ENCODE measurements around the gene WDR5. TPM values are rescaled to one million over a fixed set of nuclear protein-coding genes. Genes with fewer than 3 reads are reported as not detected.

Gene WDR5
- total and polyA plus RNA-seq, 2 experiments from 2014 or later, result 37.0 to 56.6 TPM

GRCh38 chr9:134150557-134151214 lies 14.8 kb downstream of the WDR5 start:
- no peak for DNase-seq (ENCODE audit: low spot score)
- Histone ChIP-seq H3K27ac (ENCODE audit: low read depth) (no peak overlapping the region), H3K4me1 (ENCODE audit: insufficient read depth) (no peaks in the 10 kb centered on the region), H3K36me3 (ENCODE audit: insufficient read depth) (peaks cover 25% of the 10 kb centered on the region), H3K27me3 (ENCODE audit: insufficient read depth) (no peaks in the 10 kb centered on the region), H3K4me2 (no peak overlapping the region), H2AFZ (no peak overlapping the region), H3K4me3 (no peak overlapping the region), H4K20me1 (replicated peaks; ENCODE audit: insufficient read depth) (peaks cover 12% of the 10 kb centered on the region), H3K79me2 (replicated peaks; ENCODE audit: insufficient read depth) (peaks cover 3% of the 10 kb centered on the region; the same call in 1 of the 2 replicates), H3F3A (replicated peaks; ENCODE audit: low read depth) (no peaks in the 10 kb centered on the region), H3K9me2 (ENCODE audit: insufficient read depth) (no peaks in the 10 kb centered on the region)
- Mint-ChIP-seq H3K27me3 (ENCODE audit: insufficient read depth, low read depth, poor library complexity) (peaks cover 8% of the 10 kb centered on the region), H3K27ac (no peak overlapping the region), H3K36me3 (ENCODE audit: low read depth) (peaks cover 78% of the 10 kb centered on the region), H3K4me3 (no peak overlapping the region), H3K9me3 (no peaks in the 10 kb centered on the region), H3K4me1 (no peaks in the 10 kb centered on the region; the same call in 2 of the 3 replicates)
- TF ChIP-seq, protein P1, sequence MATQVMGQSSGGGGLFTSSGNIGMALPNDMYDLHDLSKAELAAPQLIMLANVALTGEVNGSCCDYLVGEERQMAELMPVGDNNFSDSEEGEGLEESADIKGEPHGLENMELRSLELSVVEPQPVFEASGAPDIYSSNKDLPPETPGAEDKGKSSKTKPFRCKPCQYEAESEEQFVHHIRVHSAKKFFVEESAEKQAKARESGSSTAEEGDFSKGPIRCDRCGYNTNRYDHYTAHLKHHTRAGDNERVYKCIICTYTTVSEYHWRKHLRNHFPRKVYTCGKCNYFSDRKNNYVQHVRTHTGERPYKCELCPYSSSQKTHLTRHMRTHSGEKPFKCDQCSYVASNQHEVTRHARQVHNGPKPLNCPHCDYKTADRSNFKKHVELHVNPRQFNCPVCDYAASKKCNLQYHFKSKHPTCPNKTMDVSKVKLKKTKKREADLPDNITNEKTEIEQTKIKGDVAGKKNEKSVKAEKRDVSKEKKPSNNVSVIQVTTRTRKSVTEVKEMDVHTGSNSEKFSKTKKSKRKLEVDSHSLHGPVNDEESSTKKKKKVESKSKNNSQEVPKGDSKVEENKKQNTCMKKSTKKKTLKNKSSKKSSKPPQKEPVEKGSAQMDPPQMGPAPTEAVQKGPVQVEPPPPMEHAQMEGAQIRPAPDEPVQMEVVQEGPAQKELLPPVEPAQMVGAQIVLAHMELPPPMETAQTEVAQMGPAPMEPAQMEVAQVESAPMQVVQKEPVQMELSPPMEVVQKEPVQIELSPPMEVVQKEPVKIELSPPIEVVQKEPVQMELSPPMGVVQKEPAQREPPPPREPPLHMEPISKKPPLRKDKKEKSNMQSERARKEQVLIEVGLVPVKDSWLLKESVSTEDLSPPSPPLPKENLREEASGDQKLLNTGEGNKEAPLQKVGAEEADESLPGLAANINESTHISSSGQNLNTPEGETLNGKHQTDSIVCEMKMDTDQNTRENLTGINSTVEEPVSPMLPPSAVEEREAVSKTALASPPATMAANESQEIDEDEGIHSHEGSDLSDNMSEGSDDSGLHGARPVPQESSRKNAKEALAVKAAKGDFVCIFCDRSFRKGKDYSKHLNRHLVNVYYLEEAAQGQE (IDR thresholded peaks at IDR 0.05; ENCODE audit: unreplicated experiment), result no peak
- TF ChIP-seq EZH2 (IDR thresholded peaks at IDR 0.05; ENCODE audit: low read depth, unreplicated experiment) (no peak), ZNF331 (CRISPR knock-in tag; IDR thresholded peaks at IDR 0.05; ENCODE audit: low read depth) (no peak), STAT1 (IDR thresholded peaks at IDR 0.05; ENCODE audit: unreplicated experiment) (no peak), EZH2phosphoT487 (IDR thresholded peaks at IDR 0.05; ENCODE audit: unreplicated experiment) (no peak), JUNB (IDR thresholded peaks at IDR 0.05; ENCODE audit: unreplicated experiment) (no peak), CREB1 (CRISPR knock-in tag; IDR thresholded peaks at IDR 0.05; ENCODE audit: low read depth) (no peak), NANOG (IDR thresholded peaks at IDR 0.05; ENCODE audit: borderline replicate concordance) (no peak), ZNF114 (CRISPR knock-in tag; IDR thresholded peaks at IDR 0.05) (no peak)
- TF ChIP-seq, protein P2, sequence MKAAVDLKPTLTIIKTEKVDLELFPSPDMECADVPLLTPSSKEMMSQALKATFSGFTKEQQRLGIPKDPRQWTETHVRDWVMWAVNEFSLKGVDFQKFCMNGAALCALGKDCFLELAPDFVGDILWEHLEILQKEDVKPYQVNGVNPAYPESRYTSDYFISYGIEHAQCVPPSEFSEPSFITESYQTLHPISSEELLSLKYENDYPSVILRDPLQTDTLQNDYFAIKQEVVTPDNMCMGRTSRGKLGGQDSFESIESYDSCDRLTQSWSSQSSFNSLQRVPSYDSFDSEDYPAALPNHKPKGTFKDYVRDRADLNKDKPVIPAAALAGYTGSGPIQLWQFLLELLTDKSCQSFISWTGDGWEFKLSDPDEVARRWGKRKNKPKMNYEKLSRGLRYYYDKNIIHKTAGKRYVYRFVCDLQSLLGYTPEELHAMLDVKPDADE (IDR thresholded peaks at IDR 0.05), result no peak
- TF ChIP-seq, protein P3, sequence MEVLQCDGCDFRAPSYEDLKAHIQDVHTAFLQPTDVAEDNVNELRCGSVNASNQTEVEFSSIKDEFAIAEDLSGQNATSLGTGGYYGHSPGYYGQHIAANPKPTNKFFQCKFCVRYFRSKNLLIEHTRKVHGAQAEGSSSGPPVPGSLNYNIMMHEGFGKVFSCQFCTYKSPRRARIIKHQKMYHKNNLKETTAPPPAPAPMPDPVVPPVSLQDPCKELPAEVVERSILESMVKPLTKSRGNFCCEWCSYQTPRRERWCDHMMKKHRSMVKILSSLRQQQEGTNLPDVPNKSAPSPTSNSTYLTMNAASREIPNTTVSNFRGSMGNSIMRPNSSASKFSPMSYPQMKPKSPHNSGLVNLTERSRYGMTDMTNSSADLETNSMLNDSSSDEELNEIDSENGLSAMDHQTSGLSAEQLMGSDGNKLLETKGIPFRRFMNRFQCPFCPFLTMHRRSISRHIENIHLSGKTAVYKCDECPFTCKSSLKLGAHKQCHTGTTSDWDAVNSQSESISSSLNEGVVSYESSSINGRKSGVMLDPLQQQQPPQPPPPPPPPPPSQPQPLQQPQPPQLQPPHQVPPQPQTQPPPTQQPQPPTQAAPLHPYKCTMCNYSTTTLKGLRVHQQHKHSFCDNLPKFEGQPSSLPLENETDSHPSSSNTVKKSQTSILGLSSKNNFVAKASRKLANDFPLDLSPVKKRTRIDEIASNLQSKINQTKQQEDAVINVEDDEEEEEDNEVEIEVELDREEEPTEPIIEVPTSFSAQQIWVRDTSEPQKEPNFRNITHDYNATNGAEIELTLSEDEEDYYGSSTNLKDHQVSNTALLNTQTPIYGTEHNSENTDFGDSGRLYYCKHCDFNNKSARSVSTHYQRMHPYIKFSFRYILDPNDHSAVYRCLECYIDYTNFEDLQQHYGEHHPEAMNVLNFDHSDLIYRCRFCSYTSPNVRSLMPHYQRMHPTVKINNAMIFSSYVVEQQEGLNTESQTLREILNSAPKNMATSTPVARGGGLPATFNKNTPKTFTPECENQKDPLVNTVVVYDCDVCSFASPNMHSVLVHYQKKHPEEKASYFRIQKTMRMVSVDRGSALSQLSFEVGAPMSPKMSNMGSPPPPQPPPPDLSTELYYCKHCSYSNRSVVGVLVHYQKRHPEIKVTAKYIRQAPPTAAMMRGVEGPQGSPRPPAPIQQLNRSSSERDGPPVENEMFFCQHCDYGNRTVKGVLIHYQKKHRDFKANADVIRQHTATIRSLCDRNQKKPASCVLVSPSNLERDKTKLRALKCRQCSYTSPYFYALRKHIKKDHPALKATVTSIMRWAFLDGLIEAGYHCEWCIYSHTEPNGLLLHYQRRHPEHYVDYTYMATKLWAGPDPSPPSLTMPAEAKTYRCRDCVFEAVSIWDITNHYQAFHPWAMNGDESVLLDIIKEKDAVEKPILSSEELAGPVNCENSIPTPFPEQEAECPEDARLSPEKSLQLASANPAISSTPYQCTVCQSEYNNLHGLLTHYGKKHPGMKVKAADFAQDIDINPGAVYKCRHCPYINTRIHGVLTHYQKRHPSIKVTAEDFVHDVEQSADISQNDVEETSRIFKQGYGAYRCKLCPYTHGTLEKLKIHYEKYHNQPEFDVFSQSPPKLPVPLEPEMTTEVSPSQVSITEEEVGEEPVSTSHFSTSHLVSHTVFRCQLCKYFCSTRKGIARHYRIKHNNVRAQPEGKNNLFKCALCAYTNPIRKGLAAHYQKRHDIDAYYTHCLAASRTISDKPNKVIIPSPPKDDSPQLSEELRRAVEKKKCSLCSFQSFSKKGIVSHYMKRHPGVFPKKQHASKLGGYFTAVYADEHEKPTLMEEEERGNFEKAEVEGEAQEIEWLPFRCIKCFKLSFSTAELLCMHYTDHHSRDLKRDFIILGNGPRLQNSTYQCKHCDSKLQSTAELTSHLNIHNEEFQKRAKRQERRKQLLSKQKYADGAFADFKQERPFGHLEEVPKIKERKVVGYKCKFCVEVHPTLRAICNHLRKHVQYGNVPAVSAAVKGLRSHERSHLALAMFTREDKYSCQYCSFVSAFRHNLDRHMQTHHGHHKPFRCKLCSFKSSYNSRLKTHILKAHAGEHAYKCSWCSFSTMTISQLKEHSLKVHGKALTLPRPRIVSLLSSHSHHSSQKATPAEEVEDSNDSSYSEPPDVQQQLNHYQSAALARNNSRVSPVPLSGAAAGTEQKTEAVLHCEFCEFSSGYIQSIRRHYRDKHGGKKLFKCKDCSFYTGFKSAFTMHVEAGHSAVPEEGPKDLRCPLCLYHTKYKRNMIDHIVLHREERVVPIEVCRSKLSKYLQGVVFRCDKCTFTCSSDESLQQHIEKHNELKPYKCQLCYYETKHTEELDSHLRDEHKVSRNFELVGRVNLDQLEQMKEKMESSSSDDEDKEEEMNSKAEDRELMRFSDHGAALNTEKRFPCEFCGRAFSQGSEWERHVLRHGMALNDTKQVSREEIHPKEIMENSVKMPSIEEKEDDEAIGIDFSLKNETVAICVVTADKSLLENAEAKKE (CRISPR knock-in tag; IDR thresholded peaks at IDR 0.05), result no peak
- ATAC-seq, result no peak
